AG20443 (cell line): Measurements from ENCODE around the gene HNF1B.
"Not testable (repeated sequence)": the region's sequence is repeated elsewhere in the genome, so short reads cannot be mapped to it uniquely, and the experiment has no call there.

Experiments
- DNase-seq: peaks from one replicate; pipeline ENCODE4 v3.0.0; 2012; ENCODE audit warnings: low spot score, mixed read lengths

Gene HNF1B

GRCh38 chr17:37744961-37745800 lies at the start of gene HNF1B:
Gene HNF1B (minus strand): TSS chr17:37745059. CDS start chr17:37744884, 175 bp downstream.
- DNase-seq, result no peak

- peak; percentile 44 for DNase-seq
These were observed 47.9 kb upstream of the HNF1B start for GRCh38 chr17:37792787-37793186.

- peak; percentile 34 for DNase-seq
These were observed 46.9 kb upstream of the HNF1B start for GRCh38 chr17:37791447-37792399.

- DNase-seq, result no peak
These were observed 45.1 kb upstream of the HNF1B start for GRCh38 chr17:37789771-37790541.

- DNase-seq, result no peak
These were observed 44.2 kb upstream of the HNF1B start for GRCh38 chr17:37789021-37789565.

GRCh38 chr17:37788526-37788925 lies 43.7 kb upstream of the HNF1B start:
- no peak for DNase-seq

- peak; percentile 70 for DNase-seq
These were observed 42.3 kb upstream of the HNF1B start for GRCh38 chr17:37787055-37787757.

GRCh38 chr17:37786481-37786880 lies 41.6 kb upstream of the HNF1B start:
- DNase-seq, result no peak

- not testable (repeated sequence) for DNase-seq
These were observed 37.6 kb upstream of the HNF1B start for GRCh38 chr17:37782460-37782859.

- DNase-seq, result no peak
These were observed 36.6 kb upstream of the HNF1B start for GRCh38 chr17:37781451-37781850.

GRCh38 chr17:37779554-37779953 lies 34.7 kb upstream of the HNF1B start:
- peak; percentile 84 for DNase-seq

GRCh38 chr17:37774504-37774903 lies 29.6 kb upstream of the HNF1B start:
- DNase-seq, result no peak

GRCh38 chr17:37772982-37773381 lies 28.1 kb upstream of the HNF1B start:
- no peak for DNase-seq

GRCh38 chr17:37770631-37771518 lies 26.0 kb upstream of the HNF1B start:
- DNase-seq, result peak; percentile 76

GRCh38 chr17:37769050-37769449 lies 24.2 kb upstream of the HNF1B start:
- DNase-seq, result no peak

- DNase-seq, result no peak
These were observed 23.6 kb upstream of the HNF1B start for GRCh38 chr17:37768438-37768837.

GRCh38 chr17:37766971-37767370 lies 22.1 kb upstream of the HNF1B start:
- DNase-seq, result no peak

GRCh38 chr17:37764383-37764782 lies 19.5 kb upstream of the HNF1B start:
- no peak for DNase-seq

GRCh38 chr17:37762666-37763065 lies 17.8 kb upstream of the HNF1B start:
- no peak for DNase-seq

GRCh38 chr17:37761961-37762360 lies 17.1 kb upstream of the HNF1B start:
- DNase-seq, result no peak
